Mesendoderm (in vitro differentiated cells): ENCODE measurements around the gene ARL3.

Experiments used
- DNase-seq: peaks from one replicate; pipeline ENCODE4 v3.0.0; 2013
- H2AK5ac ChIP-seq: 2 replicates; pipeline ENCODE4 v1.6.1; 2013; ENCODE audit warnings: low read length, inconsistent platforms
- H2BK120ac ChIP-seq: 2 replicates; pipeline ENCODE4 v1.6.1; 2013; ENCODE audit warnings: low read depth, mild to moderate bottlenecking, low read length, moderate library complexity, mixed read lengths
- H2BK15ac ChIP-seq: replicated peaks from 2 replicates; pipeline ENCODE4 v1.6.1; 2013; ENCODE audit warnings: low read depth, mild to moderate bottlenecking, moderate library complexity
- H2BK5ac ChIP-seq: 2 replicates; pipeline ENCODE4 v1.6.1; 2013; ENCODE audit warnings: low read length, inconsistent platforms
- H3K18ac ChIP-seq: 2 replicates; pipeline ENCODE4 v1.6.1; 2013; ENCODE audit warnings: mild to moderate bottlenecking, low read length, mixed read lengths
- H3K23ac ChIP-seq: one replicate; pipeline ENCODE4 v1.6.1; 2013; ENCODE audit warnings: low read length
- H3K27ac ChIP-seq: 2 replicates; pipeline ENCODE4 v1.5.1; 2013; ENCODE audit warnings: low read depth, mild to moderate bottlenecking, inconsistent platforms, low read length, moderate library complexity
- H3K27me3 ChIP-seq: 2 replicates; pipeline ENCODE4 v1.6.1; 2013; ENCODE audit warnings: low read length, control low read depth, mild to moderate bottlenecking, inconsistent platforms; ENCODE audit not compliant: insufficient read depth, poor library complexity
- H3K36me3 ChIP-seq: 2 replicates; pipeline ENCODE4 v1.6.1; 2013; ENCODE audit warnings: low read length, inconsistent platforms; ENCODE audit not compliant: control insufficient read depth, insufficient read depth
- H3K4ac ChIP-seq: one replicate; pipeline ENCODE4 v1.6.1; 2013; ENCODE audit warnings: low read depth, mild to moderate bottlenecking, low read length, moderate library complexity
- H3K4me1 ChIP-seq: 2 replicates; pipeline ENCODE4 v1.6.1; 2013; ENCODE audit warnings: low read depth, low read length, inconsistent platforms; ENCODE audit not compliant: control insufficient read depth
- H3K4me2 ChIP-seq: 2 replicates; pipeline ENCODE4 v1.6.1; 2013; ENCODE audit warnings: low read length
- H3K4me3 ChIP-seq: 2 replicates; pipeline ENCODE4 v1.5.1; 2013; ENCODE audit warnings: mild to moderate bottlenecking, low read length
- H3K56ac ChIP-seq: one replicate; pipeline ENCODE4 v1.6.1; 2013; ENCODE audit warnings: low read length
- H3K79me1 ChIP-seq: 2 replicates; pipeline ENCODE4 v1.6.1; 2013; ENCODE audit warnings: low read length, inconsistent platforms
- H3K79me2 ChIP-seq: 2 replicates; pipeline ENCODE4 v1.6.1; 2013; ENCODE audit warnings: mild to moderate bottlenecking, low read length; ENCODE audit not compliant: control insufficient read depth, insufficient read depth
- H3K9ac ChIP-seq: 2 replicates; pipeline ENCODE4 v1.6.1; 2013; ENCODE audit warnings: low read length, inconsistent platforms
- H4K5ac ChIP-seq: one replicate; pipeline ENCODE4 v1.6.1; 2013; ENCODE audit warnings: low read length
- H4K8ac ChIP-seq: one replicate; pipeline ENCODE4 v1.6.1; 2013; ENCODE audit warnings: low read depth, mild to moderate bottlenecking, control low read depth, low read length, moderate library complexity
- WGBS: extraction: QIAGEN DNeasy Blood & Tissue Kit; methylation state at CpG from one replicate; pipeline ENCODE4 v1.1.7; 2013; ENCODE audit warnings: low lambda C conversion rate, missing lambda C conversion rate; ENCODE audit not compliant: insufficient coverage; ENCODE audit errors: extremely low coverage; 5-methylcytosine and 5-hydroxymethylcytosine counted together

The ARL3 gene

DNA sequence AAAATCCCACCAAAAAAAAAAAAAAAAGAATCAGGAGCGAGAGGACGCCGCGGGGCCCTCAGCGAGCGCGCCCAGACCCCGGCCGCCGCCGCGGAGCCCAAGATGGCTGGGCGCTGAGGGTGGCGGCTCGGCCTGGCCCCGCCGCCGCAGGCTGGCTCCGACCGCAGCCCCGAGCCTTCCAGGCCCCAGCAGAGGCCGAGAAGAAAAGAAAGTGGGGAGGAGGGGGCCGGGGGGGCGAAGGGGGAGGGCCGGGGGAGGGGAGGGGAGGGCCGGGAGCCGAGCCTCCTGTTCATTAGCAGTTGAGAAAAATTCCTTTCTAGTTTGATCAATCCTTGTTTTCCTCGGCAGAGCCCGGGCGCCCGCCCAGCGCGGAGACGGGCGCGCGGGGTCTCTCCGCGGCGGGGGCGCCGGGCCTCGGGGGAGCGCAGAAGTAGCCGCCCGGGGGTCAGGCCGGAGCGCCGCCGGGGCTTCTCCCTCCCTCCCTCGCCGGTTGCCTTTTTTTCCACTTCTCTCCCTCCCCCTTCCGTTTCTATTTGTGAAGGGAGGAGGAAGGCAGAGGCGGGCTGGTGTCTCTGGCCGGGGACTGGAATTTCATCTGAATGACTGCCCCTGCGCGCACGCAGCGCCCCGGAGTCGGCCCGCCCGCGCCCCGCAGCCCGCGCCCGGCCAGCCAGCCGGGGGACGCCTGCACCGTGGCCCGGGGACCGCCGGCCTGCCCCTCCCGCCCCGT, 70.7 kb downstream of the ARL3 start:
- H3K23ac ChIP-seq, result peak overlapping the region; percentile 29
- peak overlapping the region; percentile 44 for H4K8ac ChIP-seq
- H3K18ac ChIP-seq, result peak overlapping the region; percentile 92
- no CpG with 5 or more reads among the region's 76 CpGs for WGBS
- H3K4ac ChIP-seq, result peak overlapping the region; percentile 97
- no peak overlapping the region for H2BK5ac ChIP-seq
- H3K79me1 ChIP-seq, result peaks cover 11% of the 10 kb centered on the region
- H3K4me1 ChIP-seq, result peaks cover 3% of the 10 kb centered on the region
- H3K79me2 ChIP-seq, result peaks cover 34% of the 10 kb centered on the region
- no peak overlapping the region for H4K5ac ChIP-seq
- peak overlapping the region; percentile 64 for H2BK120ac ChIP-seq
- peak overlapping the region; percentile 97 for H3K27ac ChIP-seq
- no peaks in the 10 kb centered on the region for H3K36me3 ChIP-seq
- peak overlapping the region; percentile 86 for H3K56ac ChIP-seq
- H2AK5ac ChIP-seq, result no peak overlapping the region
- peak overlapping the region; percentile 84 for H3K9ac ChIP-seq
- peak; percentile 86 for DNase-seq
- peak overlapping the region; percentile 57 for H3K4me3 ChIP-seq
- no peak overlapping the region for H2BK15ac ChIP-seq
- H3K4me2 ChIP-seq, result peak overlapping the region; percentile 89
- H3K27me3 ChIP-seq, result no peaks in the 10 kb centered on the region

DNA sequence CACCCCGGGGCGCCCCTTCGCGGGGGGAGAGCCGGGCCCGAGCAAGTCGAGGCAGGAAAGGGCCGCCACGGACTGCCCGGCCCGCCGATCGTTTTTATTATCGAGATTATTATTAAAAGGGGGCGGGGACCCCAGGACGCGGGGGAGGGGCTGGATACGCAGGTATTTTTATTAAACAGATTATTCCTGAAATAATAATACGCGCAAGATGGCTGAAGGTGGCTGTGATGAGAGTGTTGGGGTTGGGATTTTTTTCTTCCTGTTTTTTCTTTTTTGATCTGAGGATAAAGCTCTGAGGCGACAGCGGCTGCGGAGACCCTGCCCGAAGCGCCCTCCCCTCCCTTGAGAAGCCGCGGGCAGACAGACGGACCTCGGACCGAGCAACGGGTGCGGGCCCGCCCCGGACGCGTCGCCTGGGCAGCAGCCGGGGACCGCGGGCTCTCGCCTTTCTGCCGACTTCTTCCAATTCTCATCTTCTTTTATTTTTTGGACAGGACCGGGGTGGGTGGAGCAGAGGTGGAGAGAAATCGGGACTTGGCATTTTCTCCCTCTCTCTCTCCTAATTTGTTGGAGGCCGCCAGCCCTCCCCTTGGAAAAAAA, 71.4 kb downstream of the ARL3 start:
- DNase-seq, result no peak
- H3K4me3 ChIP-seq, result peak overlapping the region; percentile 57
- H3K79me2 ChIP-seq, result peaks cover 27% of the 10 kb centered on the region
- H3K23ac ChIP-seq, result peak overlapping the region; percentile 89
- no peak overlapping the region for H2AK5ac ChIP-seq
- H3K79me1 ChIP-seq, result peaks cover 5% of the 10 kb centered on the region
- no peaks in the 10 kb centered on the region for H3K36me3 ChIP-seq
- H3K4ac ChIP-seq, result peak overlapping the region; percentile 97
- peaks cover 3% of the 10 kb centered on the region for H3K4me1 ChIP-seq
- peak overlapping the region; percentile 64 for H2BK120ac ChIP-seq
- H4K5ac ChIP-seq, result no peak overlapping the region
- H2BK15ac ChIP-seq, result no peak overlapping the region
- peak overlapping the region; percentile 96 for H3K56ac ChIP-seq
- H3K9ac ChIP-seq, result peak overlapping the region; percentile 84
- H3K27ac ChIP-seq, result peak overlapping the region; percentile 97
- no peaks in the 10 kb centered on the region for H3K27me3 ChIP-seq
- no peak overlapping the region for H2BK5ac ChIP-seq
- peak overlapping the region; percentile 44 for H4K8ac ChIP-seq
- H3K18ac ChIP-seq, result peak overlapping the region; percentile 92
- peak overlapping the region; percentile 74 for H3K4me2 ChIP-seq
- no CpG with 5 or more reads among the region's 45 CpGs for WGBS

DNA sequence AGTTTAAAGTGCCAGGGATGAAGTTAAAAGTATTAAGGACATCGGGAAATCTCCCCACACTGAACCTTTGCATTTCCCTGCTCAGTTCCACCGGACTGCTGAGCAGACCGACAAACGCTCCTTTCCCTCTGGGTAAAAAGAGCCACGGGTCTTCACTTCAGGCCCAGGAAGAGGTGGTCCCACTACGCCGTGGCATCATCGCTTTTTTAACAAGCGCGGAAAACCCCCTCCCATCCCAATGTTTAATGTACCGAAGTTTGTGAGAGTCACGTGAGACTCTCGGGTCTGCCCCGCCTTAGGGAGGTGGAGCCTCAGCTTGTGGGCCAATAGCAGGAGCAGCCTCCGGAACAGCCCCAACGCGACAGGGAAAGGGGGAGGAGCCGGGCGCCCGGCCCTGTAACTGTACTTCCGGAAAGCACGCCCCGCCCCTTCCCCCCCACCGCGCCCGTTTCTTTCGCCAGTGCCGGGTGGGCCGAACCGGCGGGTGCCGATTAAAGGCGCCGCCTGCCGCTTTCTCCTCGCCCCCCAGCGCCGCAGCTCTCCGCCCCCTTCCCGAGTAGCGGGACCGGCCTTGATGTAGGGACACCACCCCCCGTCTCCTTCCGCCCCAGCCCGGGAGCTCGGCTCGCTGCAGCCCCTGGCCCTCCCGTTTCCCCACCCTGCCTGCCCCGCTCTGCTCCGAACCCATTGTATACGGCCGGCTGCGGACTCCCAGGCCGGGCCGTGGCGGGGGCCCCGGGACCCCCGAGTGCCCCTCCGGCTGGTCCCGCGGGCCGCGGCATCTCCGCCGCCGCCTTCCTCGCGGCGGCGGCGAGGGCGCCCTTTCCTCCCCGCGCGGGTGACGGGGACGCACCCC, 72.1 kb downstream of the ARL3 start:
- Histone ChIP-seq H3K23ac (peak overlapping the region; percentile 89), H3K79me2 (peaks cover 20% of the 10 kb centered on the region), H2AK5ac (no peak overlapping the region), H2BK15ac (no peak overlapping the region), H4K5ac (peak overlapping the region; percentile 81), H2BK120ac (peak overlapping the region; percentile 65), H4K8ac (peak overlapping the region; percentile 30), H3K27me3 (no peaks in the 10 kb centered on the region), H2BK5ac (no peak overlapping the region), H3K36me3 (no peaks in the 10 kb centered on the region), H3K4me2 (peak overlapping the region; percentile 99), H3K4ac (peak overlapping the region; percentile 97), H3K18ac (peak overlapping the region; percentile 92), H3K56ac (peak overlapping the region; percentile 96), H3K4me3 (peak overlapping the region; percentile 63), H3K79me1 (peaks cover 5% of the 10 kb centered on the region), H3K4me1 (peaks cover 3% of the 10 kb centered on the region), H3K27ac (peak overlapping the region; percentile 97), H3K9ac (peak overlapping the region; percentile 85)
- peak; percentile 99 for DNase-seq
- WGBS, result no CpG with 5 or more reads among the region's 77 CpGs

DNA sequence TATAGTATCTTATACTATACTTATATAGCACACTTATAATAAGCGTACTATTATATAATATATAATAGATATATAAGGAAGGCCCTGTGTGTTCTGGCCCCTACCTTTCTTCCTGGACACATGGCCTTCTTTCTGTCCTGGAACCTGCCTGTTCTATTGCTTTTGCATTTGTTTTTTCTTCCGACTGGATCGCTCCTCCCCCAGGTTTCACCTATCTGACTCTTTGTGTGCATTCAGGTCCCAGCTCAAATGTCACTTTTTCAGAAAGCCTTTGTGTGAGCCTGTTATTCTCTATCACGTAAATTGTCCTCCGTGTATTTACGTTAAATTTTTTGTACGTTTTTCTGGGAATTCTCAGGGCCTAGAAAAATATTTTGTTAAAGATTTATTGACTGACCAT, 72.8 kb downstream of the ARL3 start:
- H3K27me3 ChIP-seq, result no peaks in the 10 kb centered on the region
- H2BK15ac ChIP-seq, result no peak overlapping the region
- H3K79me1 ChIP-seq, result peaks cover under 1% of the 10 kb centered on the region
- DNase-seq, result no peak
- peak overlapping the region; percentile 85 for H3K9ac ChIP-seq
- H3K4me1 ChIP-seq, result peaks cover under 1% of the 10 kb centered on the region
- H3K4me3 ChIP-seq, result no peak overlapping the region
- WGBS, result no CpG with 5 or more reads among the region's 7 CpGs
- H4K8ac ChIP-seq, result no peak overlapping the region
- H4K5ac ChIP-seq, result no peak overlapping the region
- H2AK5ac ChIP-seq, result no peak overlapping the region
- peaks cover 13% of the 10 kb centered on the region for H3K79me2 ChIP-seq
- H3K36me3 ChIP-seq, result no peaks in the 10 kb centered on the region
- H3K23ac ChIP-seq, result no peak overlapping the region
- H3K27ac ChIP-seq, result no peak overlapping the region
- peak overlapping the region; percentile 90 for H3K56ac ChIP-seq
- no peak overlapping the region for H3K4ac ChIP-seq
- no peak overlapping the region for H2BK120ac ChIP-seq
- H2BK5ac ChIP-seq, result no peak overlapping the region
- H3K18ac ChIP-seq, result no peak overlapping the region
- peak overlapping the region; percentile 14 for H3K4me2 ChIP-seq

DNA sequence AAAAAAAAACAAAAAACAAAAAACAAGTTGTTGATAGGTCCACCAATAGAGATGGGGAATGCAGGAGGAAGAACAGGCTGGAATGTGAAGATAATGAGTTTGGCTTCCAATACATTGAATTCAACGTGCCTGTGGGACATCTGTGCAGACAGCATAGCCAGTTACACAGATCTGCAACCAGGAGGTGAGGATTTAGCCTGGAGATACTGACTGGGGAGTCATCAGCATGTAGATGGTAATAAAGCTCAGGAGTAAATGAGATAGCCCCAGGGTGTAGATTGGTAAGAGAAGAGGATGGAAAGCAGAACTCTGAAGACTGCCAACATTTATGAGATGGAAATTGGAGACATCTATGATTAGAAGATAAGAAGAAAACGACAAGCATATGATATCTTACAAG, 74.7 kb downstream of the ARL3 start:
- Histone ChIP-seq H3K79me2 (peaks cover under 1% of the 10 kb centered on the region), H2BK5ac (no peak overlapping the region), H2BK15ac (no peak overlapping the region), H3K79me1 (no peaks in the 10 kb centered on the region), H3K4me3 (no peak overlapping the region), H3K56ac (no peak overlapping the region), H3K27me3 (no peaks in the 10 kb centered on the region), H4K8ac (no peak overlapping the region), H3K27ac (no peak overlapping the region), H2AK5ac (no peak overlapping the region), H3K4me2 (no peak overlapping the region), H3K23ac (no peak overlapping the region), H3K9ac (no peak overlapping the region), H3K4ac (no peak overlapping the region), H3K4me1 (no peaks in the 10 kb centered on the region), H4K5ac (no peak overlapping the region), H2BK120ac (no peak overlapping the region), H3K18ac (no peak overlapping the region), H3K36me3 (no peaks in the 10 kb centered on the region)
- no CpG with 5 or more reads among the region's 2 CpGs for WGBS
- peak; percentile 54 for DNase-seq
